OCI-LY7 (cell line): ENCODE measurements around the gene PLXNA1. TPM values are rescaled to one million over a fixed set of nuclear protein-coding genes. Genes with fewer than 3 reads are reported as not detected.

Experiments used
- BruUV-seq: library from RNA; stranded (reverse); fragments of 400-500 nt; replicated peaks from 2 replicates; lab custom pipeline; 2021; lab: Mats Ljungman, UMichigan
- CTCF ChIA-PET: fragments of 300-600 bp; sonication (Branson Sonifier 250); formaldehyde crosslinking; loops from one replicate; lab custom pipeline; 2022; ENCODE audit warnings: antibody characterized with exemption; ENCODE audit not compliant: unreplicated experiment; lab: Charles Lee
- POLR2A ChIA-PET: fragments of 300-600 bp; sonication (Branson Sonifier 250); formaldehyde crosslinking; loops from one replicate; lab custom pipeline; 2022; ENCODE audit warnings: antibody characterized with exemption; lab: Charles Lee
- DNase-seq: peaks from one replicate; pipeline ENCODE4 v3.0.0-alpha.2; 2015; ENCODE audit warnings: low spot score
- H2AFZ ChIP-seq: fragments of 200-600 bp; sonication (generic), shearing (Covaris generic); 2 replicates; pipeline ENCODE4 v1.6.1; 2014; ENCODE audit warnings: mild to moderate bottlenecking, antibody characterized with exemption, low read length, moderate library complexity
- H3K27ac ChIP-seq: fragments of 200-600 bp; sonication (generic); 2 replicates; pipeline ENCODE4 v1.5.1; 2014; ENCODE audit warnings: mixed run types, low read depth, mild to moderate bottlenecking, moderate library complexity, low read length, inconsistent platforms; ENCODE audit not compliant: poor library complexity, severe bottlenecking
- H3K36me3 ChIP-seq: fragments of 200-600 bp; sonication (generic); 2 replicates; pipeline ENCODE4 v1.6.1; 2014; ENCODE audit warnings: mild to moderate bottlenecking, antibody characterized with exemption, low read length, moderate library complexity, mixed read lengths; ENCODE audit not compliant: insufficient read depth
- H3K4me1 ChIP-seq: fragments of 200-600 bp; sonication (generic); 2 replicates; pipeline ENCODE4 v1.5.1; 2014; ENCODE audit warnings: mild to moderate bottlenecking, low read length; ENCODE audit not compliant: insufficient read depth, poor library complexity, severe bottlenecking
- H3K4me2 ChIP-seq: fragments of 200-600 bp; sonication (generic); 2 replicates; pipeline ENCODE4 v1.6.1; 2014; ENCODE audit warnings: mild to moderate bottlenecking, low read length
- H3K4me3 ChIP-seq: fragments of 200-600 bp; sonication (generic); 2 replicates; pipeline ENCODE4 v1.5.1; 2014; ENCODE audit warnings: mild to moderate bottlenecking, low read depth, low read length; ENCODE audit not compliant: poor library complexity, severe bottlenecking
- H3K79me2 ChIP-seq: fragments of 200-600 bp; sonication (generic); 2 replicates; pipeline ENCODE4 v1.6.1; 2016; ENCODE audit warnings: low read depth, mild to moderate bottlenecking, low read length, moderate library complexity, mixed read lengths; ENCODE audit not compliant: insufficient read depth
- H3K9me2 ChIP-seq: fragments of 200-600 bp; sonication (generic); 2 replicates; pipeline ENCODE4 v1.6.1; 2016; ENCODE audit warnings: mild to moderate bottlenecking, low read length, mixed read lengths; ENCODE audit not compliant: insufficient read depth
- H3K9me3 ChIP-seq: fragments of 200-600 bp; sonication (generic); 2 replicates; pipeline ENCODE4 v1.6.1; 2014; ENCODE audit warnings: mild to moderate bottlenecking, mixed run types, low read length, mixed read lengths
- H4K20me1 ChIP-seq: fragments of 200-600 bp; sonication (generic); 2 replicates; pipeline ENCODE4 v1.6.1; 2014; ENCODE audit warnings: mild to moderate bottlenecking, antibody characterized with exemption, low read length, moderate library complexity, mixed read lengths; ENCODE audit not compliant: insufficient read depth
- CTCF ChIP-seq: fragments of 200-600 bp; sonication (generic); conservative IDR thresholded peaks from 2 replicates; pipeline ENCODE4 v1.5.1; 2014; ENCODE audit warnings: mild to moderate bottlenecking, antibody characterized with exemption, low read length, moderate library complexity, mixed read lengths
- EZH2phosphoT487 ChIP-seq: fragments of 200-600 bp; sonication (generic); IDR thresholded peaks from 2 replicates; pipeline ENCODE4 v1.6.1; 2018; ENCODE audit warnings: low read depth, borderline replicate concordance, mild to moderate bottlenecking, mixed run types, antibody characterized with exemption, low read length, moderate library complexity, mixed read lengths
- intact Hi-C: fragments of 100-400 bp; cut with micrococcal nuclease; formaldehyde crosslinking; loops from one replicate; pipeline ENCODE4 v1.10.0; 2022; ENCODE audit not compliant: unreplicated experiment
- total RNA-seq, 2 experiments: library from RNA; depleted of rRNA in 1 of 2; stranded (reverse); fragments of >200 nt in 1 of 2; shearing (Covaris generic) in 1 of 2; gene quantifications; 2 replicates each; pipeline ENCODE4 v1.2.3, GENCODE V29; 2014 to 2022

The PLXNA1 gene
- total RNA-seq, 2 experiments from 2014 or later = 3.6 to 4.4 TPM

- H3K4me1 ChIP-seq = peaks cover 15% of the 10 kb centered on the region
- no peak overlapping the region for H3K27ac ChIP-seq
- H4K20me1 ChIP-seq = 0 out of 2 replicates have a peak, but pooled peaks cover 5% of the 10 kb centered on the region
- ChIA-PET POLR2A (no interaction called here), CTCF (interaction anchor here (1.1 kb wide), 1 partner anchor 12 kb away, joined by 6 read pairs; no protein-coding TSS in a partner anchor)
- no peaks in the 10 kb centered on the region for H3K9me3 ChIP-seq
- BruUV-seq = no TSS peak
- peak overlapping the region; percentile 56; the same call in 1 of the 2 replicates for H3K4me2 ChIP-seq
- no peak for TF ChIP-seq EZH2phosphoT487
- no peak overlapping the region for H2AFZ ChIP-seq
- no peaks in the 10 kb centered on the region for H3K9me2 ChIP-seq
- intact Hi-C loops = loop anchor here (10.0 kb wide), 1 partner anchor 472 kb away; no protein-coding TSS in a partner anchor
- H3K4me3 ChIP-seq = peak overlapping the region; percentile 59
- H3K36me3 ChIP-seq = no peaks in the 10 kb centered on the region
- no peaks in the 10 kb centered on the region for H3K79me2 ChIP-seq
- no peak for DNase-seq
Measured at GRCh38 chr3:126983276-126983652, 349 bp downstream of the PLXNA1 start.

- H3K9me2 ChIP-seq = no peaks in the 10 kb centered on the region
- no peaks in the 10 kb centered on the region for H3K79me2 ChIP-seq
- H3K4me3 ChIP-seq = peak overlapping the region; percentile 59
- ChIA-PET CTCF (interaction anchor here (1.1 kb wide), 1 partner anchor 12 kb away, joined by 6 read pairs; no protein-coding TSS in a partner anchor), POLR2A (no interaction called here)
- DNase-seq = no peak
- BruUV-seq = no TSS peak
- intact Hi-C loops = loop anchor here (10.0 kb wide), 1 partner anchor 471 kb away; no protein-coding TSS in a partner anchor
- H3K4me1 ChIP-seq = peaks cover 15% of the 10 kb centered on the region
- H3K9me3 ChIP-seq = no peaks in the 10 kb centered on the region
- TF ChIP-seq EZH2phosphoT487 (no peak), CTCF (no peak)
- H3K27ac ChIP-seq = no peak overlapping the region
- no peak overlapping the region for H2AFZ ChIP-seq
- H3K4me2 ChIP-seq = peak overlapping the region; percentile 56
- H3K36me3 ChIP-seq = no peaks in the 10 kb centered on the region
- 0 out of 2 replicates have a peak, but pooled peaks cover 5% of the 10 kb centered on the region for H4K20me1 ChIP-seq
Measured at GRCh38 chr3:126983653-126984390, 907 bp downstream of the PLXNA1 start.

GRCh38 chr3:126984391-126985131, 1.6 kb downstream of the PLXNA1 start:
- Histone ChIP-seq H3K9me2 (no peaks in the 10 kb centered on the region), H3K27ac (no peak overlapping the region), H3K9me3 (no peaks in the 10 kb centered on the region), H3K4me3 (no peak overlapping the region), H3K79me2 (no peaks in the 10 kb centered on the region), H3K36me3 (no peaks in the 10 kb centered on the region), H3K4me1 (peaks cover 15% of the 10 kb centered on the region), H4K20me1 (0 out of 2 replicates have a peak, but pooled peaks cover 5% of the 10 kb centered on the region), H3K4me2 (no peak overlapping the region), H2AFZ (no peak overlapping the region)
- no peak for DNase-seq
- intact Hi-C loops = loop anchor here (10.0 kb wide), 1 partner anchor 470 kb away; no protein-coding TSS in a partner anchor
- ChIA-PET CTCF (no interaction called here), POLR2A (no interaction called here)
- no TSS peak for BruUV-seq
- TF ChIP-seq EZH2phosphoT487 (no peak), CTCF (no peak)
